K562 (cell line): Measurements from ENCODE around the gene ZNF503. TPM values are rescaled to one million over a fixed set of nuclear protein-coding genes. Genes with fewer than 3 reads are reported as not detected.

Source experiments
- BRF1 ChIP-seq: IDR thresholded peaks from 3 replicates; pipeline ENCODE4 v1.6.1; 2011; ENCODE audit warnings: borderline replicate concordance, mild to moderate bottlenecking; ENCODE audit not compliant: insufficient read length; ENCODE audit errors: extremely low read depth
- CAMTA2 ChIP-seq: fragments of 250-450 bp; sonication (Bioruptor Pico); conservative IDR thresholded peaks from 2 replicates; pipeline ENCODE4 v1.5.1; 2022
- CBFA2T2 ChIP-seq: fragments of 450-650 bp; conservative IDR thresholded peaks from 2 replicates; pipeline ENCODE4 v1.6.1; 2017; ENCODE audit warnings: mild to moderate bottlenecking
- CBX1 ChIP-seq: sonication (generic); IDR thresholded peaks from 2 replicates; pipeline ENCODE4 v1.6.1; 2016; ENCODE audit warnings: antibody characterized with exemption, low read depth, mild to moderate bottlenecking
- DPF2 ChIP-seq: fragments of 450-650 bp; IDR thresholded peaks from 2 replicates; pipeline ENCODE4 v1.6.1; 2016
- EHMT2 ChIP-seq: fragments of 450-650 bp; IDR thresholded peaks from 2 replicates; pipeline ENCODE4 v1.6.1; 2018; ENCODE audit warnings: antibody characterized with exemption
- ELF4 ChIP-seq: fragments of 450-650 bp; formaldehyde crosslinking; IDR thresholded peaks from 2 replicates; pipeline ENCODE4 v1.4.0; 2022; ENCODE audit warnings: missing genetic modification characterization
- EP300 ChIP-seq: IDR thresholded peaks from 2 replicates; pipeline ENCODE4 v1.6.1; 2012; ENCODE audit warnings: low read length, improper control_type of control experiment
- EZH2 ChIP-seq: IDR thresholded peaks from 2 replicates; pipeline ENCODE4 v1.6.1; 2012; ENCODE audit warnings: low read depth, mild to moderate bottlenecking, inconsistent platforms, low read length, borderline replicate concordance
- L3MBTL2 ChIP-seq: fragments of 450-650 bp; IDR thresholded peaks from 2 replicates; pipeline ENCODE4 v1.6.1; 2016; ENCODE audit warnings: mild to moderate bottlenecking, moderate library complexity
- MLLT1 ChIP-seq, 2 experiments: fragments of 450-650 bp; IDR thresholded peaks; 2 replicates each; pipeline ENCODE4 v1.6.1; 2016
- NFATC3 ChIP-seq: fragments of 450-650 bp; IDR thresholded peaks from 2 replicates; pipeline ENCODE4 v1.6.1; 2017; ENCODE audit warnings: mild to moderate bottlenecking
- PYGO2 ChIP-seq: fragments of 450-650 bp; IDR thresholded peaks from 2 replicates; pipeline ENCODE4 v1.6.1; 2016; ENCODE audit warnings: mild to moderate bottlenecking, missing genetic modification characterization, moderate library complexity, missing compliant biosample characterization
- SOX6 ChIP-seq: fragments of 450-650 bp; IDR thresholded peaks from 2 replicates; pipeline ENCODE4 v1.6.1; 2014; ENCODE audit warnings: mild to moderate bottlenecking
- SP2 ChIP-seq: IDR thresholded peaks from 2 replicates; pipeline ENCODE4 v1.6.1; 2011; ENCODE audit warnings: mild to moderate bottlenecking, low read depth, low read length, moderate library complexity; ENCODE audit not compliant: poor library complexity, severe bottlenecking; ENCODE audit errors: extremely low read depth
- SPI1 ChIP-seq: IDR thresholded peaks from 2 replicates; pipeline ENCODE4 v1.6.1; 2011; ENCODE audit warnings: low read depth, low read length, control low read depth, borderline replicate concordance
- SRSF1 ChIP-seq: fragments of 200-400 bp; formaldehyde crosslinking; IDR thresholded peaks from 2 replicates; pipeline ENCODE4 v1.6.1; 2017; ENCODE audit warnings: mild to moderate bottlenecking, low read depth, low read length, moderate library complexity
- THRA ChIP-seq: fragments of 450-650 bp; IDR thresholded peaks from 2 replicates; pipeline ENCODE4 v1.6.1; 2017; ENCODE audit warnings: mild to moderate bottlenecking, moderate library complexity
- VEZF1 ChIP-seq: fragments of 200-800 bp; sonication (Bioruptor generic); IDR thresholded peaks from 2 replicates; pipeline ENCODE4 v1.6.1; 2017; ENCODE audit warnings: missing genetic modification characterization, missing compliant biosample characterization
- ZNF436 ChIP-seq: fragments of 250-450, 450-650 bp; sonication (Bioruptor Pico); formaldehyde crosslinking; IDR thresholded peaks from 2 replicates; pipeline ENCODE4 v1.7.0; 2020; ENCODE audit warnings: mild to moderate bottlenecking
- ZNF699 ChIP-seq: fragments of 250-450 bp; sonication (Bioruptor Pico); IDR thresholded peaks from 2 replicates; pipeline ENCODE4 v1.8.0; 2021; ENCODE audit warnings: mild to moderate bottlenecking, moderate library complexity; ENCODE audit not compliant: insufficient replicate concordance
- polyA plus RNA-seq, 8 experiments: library from polyadenylated mRNA; depleted of rRNA in 4 of 8; stranded (reverse) in 5 of 8; unstranded in 3 of 8; fragments of >200 nt; fragmentation: Nextera tagmentation in 2 of 8; fragmentation: Illumina TruSeq in 1 of 8; extraction: Ambion mirVana in 2 of 8; extraction: Trizol in 1 of 8; gene quantifications; 2 replicates each; pipeline versions ENCODE4 v1.2.1 to v1.2.3, GENCODE V29; 2011 to 2014; ENCODE audit warnings: inconsistent platforms in 1 of 8, missing spikeins in 1 of 8
- total RNA-seq, 7 experiments: library from RNA; depleted of rRNA in 6 of 7; stranded (reverse); fragments of >200 nt in 6 of 7; fragmentation: Illumina TruSeq in 2 of 7; extraction: Trizol in 2 of 7; gene quantifications; 2 replicates each; pipeline versions ENCODE4 v1.2.1 to v1.2.3, GENCODE V29; 2011 to 2021; ENCODE audit warnings: low replicate concordance in 1 of 7
- TF ChIP-seq, protein P1 (sequence below): fragments of 250-450 bp; sonication (Bioruptor Pico); IDR thresholded peaks from 2 replicates; pipeline ENCODE4 v1.8.0; 2022; ENCODE audit warnings: moderate library complexity, mild to moderate bottlenecking, inconsistent platforms
- TF ChIP-seq, protein P2 (sequence below): fragments of 450-650 bp; IDR thresholded peaks from 2 replicates; pipeline ENCODE4 v1.6.1; 2016; ENCODE audit warnings: mild to moderate bottlenecking

ZNF503 gene
- total and polyA plus RNA-seq, 9 of the 15 experiments (the other 6 are each of a cell fraction or from before 2014, with no cell fraction given) = not detected

- TF ChIP-seq SRSF1 = no peak
- TF ChIP-seq, protein P1, sequence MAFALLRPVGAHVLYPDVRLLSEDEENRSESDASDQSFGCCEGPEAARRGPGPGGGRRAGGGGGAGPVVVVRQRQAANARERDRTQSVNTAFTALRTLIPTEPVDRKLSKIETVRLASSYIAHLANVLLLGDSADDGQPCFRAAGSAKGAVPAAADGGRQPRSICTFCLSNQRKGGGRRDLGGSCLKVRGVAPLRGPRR = no peak
- TF ChIP-seq CBFA2T2 = no peak
- no peak for TF ChIP-seq EHMT2
- peak; percentile 78; the same call in 1 of the 2 replicates for TF ChIP-seq VEZF1 (CRISPR knock-in tag)
- peak; percentile 41 for TF ChIP-seq EP300
- TF ChIP-seq MLLT1 (IDR thresholded peaks at IDR 0.05) = no peak
- no peak for TF ChIP-seq BRF1
- no peak for TF ChIP-seq ELF4 (CRISPR knock-in tag)
- TF ChIP-seq ZNF699 = no peak
- TF ChIP-seq L3MBTL2 = no peak
- no peak for TF ChIP-seq CBX1
- TF ChIP-seq EZH2 = no peak
- peak; percentile 96 for TF ChIP-seq SPI1
- TF ChIP-seq SP2 = no peak
- TF ChIP-seq ZNF436 (CRISPR knock-in tag) = no peak
- no peak for TF ChIP-seq THRA
- peak; percentile 17; the same call in 1 of the 2 replicates for TF ChIP-seq DPF2
- peak; percentile 95 for TF ChIP-seq SOX6
- TF ChIP-seq PYGO2 (tag) = no peak
- TF ChIP-seq, protein P2, sequence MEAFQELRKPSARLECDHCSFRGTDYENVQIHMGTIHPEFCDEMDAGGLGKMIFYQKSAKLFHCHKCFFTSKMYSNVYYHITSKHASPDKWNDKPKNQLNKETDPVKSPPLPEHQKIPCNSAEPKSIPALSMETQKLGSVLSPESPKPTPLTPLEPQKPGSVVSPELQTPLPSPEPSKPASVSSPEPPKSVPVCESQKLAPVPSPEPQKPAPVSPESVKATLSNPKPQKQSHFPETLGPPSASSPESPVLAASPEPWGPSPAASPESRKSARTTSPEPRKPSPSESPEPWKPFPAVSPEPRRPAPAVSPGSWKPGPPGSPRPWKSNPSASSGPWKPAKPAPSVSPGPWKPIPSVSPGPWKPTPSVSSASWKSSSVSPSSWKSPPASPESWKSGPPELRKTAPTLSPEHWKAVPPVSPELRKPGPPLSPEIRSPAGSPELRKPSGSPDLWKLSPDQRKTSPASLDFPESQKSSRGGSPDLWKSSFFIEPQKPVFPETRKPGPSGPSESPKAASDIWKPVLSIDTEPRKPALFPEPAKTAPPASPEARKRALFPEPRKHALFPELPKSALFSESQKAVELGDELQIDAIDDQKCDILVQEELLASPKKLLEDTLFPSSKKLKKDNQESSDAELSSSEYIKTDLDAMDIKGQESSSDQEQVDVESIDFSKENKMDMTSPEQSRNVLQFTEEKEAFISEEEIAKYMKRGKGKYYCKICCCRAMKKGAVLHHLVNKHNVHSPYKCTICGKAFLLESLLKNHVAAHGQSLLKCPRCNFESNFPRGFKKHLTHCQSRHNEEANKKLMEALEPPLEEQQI = no peak
- TF ChIP-seq NFATC3 = no peak
- TF ChIP-seq CAMTA2 (CRISPR knock-in tag) = no peak
Observed at GRCh38 chr10:75430000-75430763, 28.6 kb upstream of the ZNF503 start (continued).
